H1 (cell line): Measurements from ENCODE around the gene TBKBP1. TPM values are rescaled to one million over a fixed set of nuclear protein-coding genes. Genes with fewer than 3 reads are reported as not detected.

ENCODE experiments used
- CTCF ChIA-PET: fragments of 300-600 bp; sonication (Branson Sonifier 250); formaldehyde crosslinking; loops from one replicate; lab custom pipeline; 2021; ENCODE audit not compliant: partially characterized antibody; lab: Charles Lee
- POLR2A ChIA-PET: fragments of 300-600 bp; sonication (Branson Sonifier 250); formaldehyde crosslinking; loops from one replicate; lab custom pipeline; 2021; ENCODE audit warnings: inconsistent platforms; ENCODE audit not compliant: partially characterized antibody; lab: Charles Lee
- DNase-seq, 2 experiments: peaks; one replicate each; pipeline versions ENCODE4 v3.0.0 to v3.0.0-alpha.2; 2010 to 2022; ENCODE audit warnings: low spot score in 2 of 2, low read depth in 1 of 2, mixed read lengths in 1 of 2
- FAIRE-seq: peaks from 2 replicates; lab custom pipeline; 2011; peaks lifted over from hg19 to GRCh38; lab: Jason Lieb, UNC
- H2AFZ ChIP-seq: 2 replicates; pipeline ENCODE4 v1.8.1; 2012; ENCODE audit warnings: low read length, inconsistent platforms
- H2AK5ac ChIP-seq: 2 replicates; pipeline ENCODE4 v1.6.1; 2013; ENCODE audit warnings: low read depth, low read length
- H2BK120ac ChIP-seq: replicated peaks from 2 replicates; pipeline ENCODE3; 2013; ENCODE audit warnings: low read depth, low read length, inconsistent platforms
- H2BK12ac ChIP-seq: 2 replicates; pipeline ENCODE4 v1.6.1; 2013; ENCODE audit warnings: low read depth, low read length
- H2BK15ac ChIP-seq: 2 replicates; pipeline ENCODE4 v1.6.1; 2013; ENCODE audit warnings: low read length
- H2BK20ac ChIP-seq: 2 replicates; pipeline ENCODE4 v1.6.1; 2013; ENCODE audit warnings: low read length
- H2BK5ac ChIP-seq: 2 replicates; pipeline ENCODE4 v1.6.1; 2013; ENCODE audit warnings: low read depth, low read length
- H3K14ac ChIP-seq: 2 replicates; pipeline ENCODE4 v1.6.1; 2013; ENCODE audit warnings: inconsistent platforms; ENCODE audit not compliant: insufficient read length
- H3K18ac ChIP-seq: 2 replicates; pipeline ENCODE4 v1.6.1; 2013; ENCODE audit warnings: low read length; ENCODE audit errors: extremely low read depth
- H3K23ac ChIP-seq: 2 replicates; pipeline ENCODE4 v1.6.1; 2013; ENCODE audit warnings: inconsistent platforms; ENCODE audit not compliant: insufficient read length
- H3K23me2 ChIP-seq: 2 replicates; pipeline ENCODE4 v1.6.1; 2013; ENCODE audit warnings: low read depth, low read length
- H3K27ac ChIP-seq: 2 replicates; pipeline ENCODE4 v1.6.1; 2011; ENCODE audit warnings: low read depth, low read length, inconsistent platforms
- H3K27me3 ChIP-seq, 4 experiments: replicated peaks in 1 of 4; 1 replicate in 1 of 4; 2 replicates in 3 of 4; pipeline versions ENCODE4 v1.6.1 to v1.8.1; 2011 to 2013; ENCODE audit warnings: low read length in 3 of 4, mild to moderate bottlenecking in 3 of 4, inconsistent platforms in 2 of 4, mixed read lengths in 2 of 4, moderate library complexity in 1 of 4; ENCODE audit not compliant: control insufficient read depth in 3 of 4, insufficient read depth in 3 of 4; ENCODE audit errors: extremely low read depth in 1 of 4
- H3K36me3 ChIP-seq, 4 experiments: 2 replicates each; pipeline versions ENCODE4 v1.6.1 to v1.8.1; 2011 to 2013; ENCODE audit warnings: mild to moderate bottlenecking in 4 of 4, low read length in 3 of 4, moderate library complexity in 2 of 4, control low read depth in 1 of 4, inconsistent platforms in 1 of 4; ENCODE audit not compliant: insufficient read depth in 4 of 4, control insufficient read depth in 2 of 4
- H3K4ac ChIP-seq: replicated peaks from 2 replicates; pipeline ENCODE3; 2013; ENCODE audit warnings: low read length, low read depth, mixed read lengths, inconsistent platforms; ENCODE audit not compliant: insufficient read length
- H3K4me1 ChIP-seq, 4 experiments: replicated peaks in 1 of 4; 1 replicate in 1 of 4; 2 replicates in 3 of 4; pipeline versions ENCODE4 v1.6.1 to v1.8.1; 2011 to 2013; ENCODE audit warnings: low read length in 3 of 4, inconsistent platforms in 2 of 4, mixed read lengths in 1 of 4; ENCODE audit not compliant: insufficient read depth in 4 of 4, control insufficient read depth in 3 of 4
- H3K4me2 ChIP-seq, 2 experiments: 2 replicates each; pipeline versions ENCODE4 v1.6.1 to v1.8.1; 2011 to 2013; ENCODE audit warnings: low read depth in 2 of 2, low read length in 2 of 2, control low read depth in 1 of 2, inconsistent platforms in 1 of 2, mild to moderate bottlenecking in 1 of 2; ENCODE audit not compliant: insufficient read depth in 1 of 2
- H3K4me3 ChIP-seq, 4 experiments: fragments of 200-600, 300-600 bp in 1 of 4; sonication (generic), shearing (Covaris generic), sonication (Bioruptor Twin) in 1 of 4; 2 replicates each; pipeline versions ENCODE4 v1.5.1 to v1.8.1; 2011 to 2016; ENCODE audit warnings: low read length in 4 of 4, low read depth in 3 of 4, control low read depth in 2 of 4, inconsistent platforms in 2 of 4, mild to moderate bottlenecking in 2 of 4, mixed read lengths in 1 of 4, moderate library complexity in 1 of 4; ENCODE audit not compliant: insufficient read depth in 2 of 4; ENCODE audit errors: extremely low read depth in 1 of 4
- H3K56ac ChIP-seq: replicated peaks from 2 replicates; pipeline ENCODE3; 2013; ENCODE audit warnings: low read depth, mild to moderate bottlenecking, mixed read lengths, low read length, inconsistent platforms; ENCODE audit not compliant: insufficient read length
- H3K79me1 ChIP-seq: 2 replicates; pipeline ENCODE4 v1.6.1; 2013; ENCODE audit warnings: low read depth, low read length, control low read depth
- H3K79me2 ChIP-seq, 2 experiments: 2 replicates each; pipeline versions ENCODE4 v1.6.1 to v1.8.1; 2012 to 2013; ENCODE audit warnings: low read length in 2 of 2, mild to moderate bottlenecking in 2 of 2, inconsistent platforms in 1 of 2; ENCODE audit not compliant: insufficient read depth in 2 of 2, control insufficient read depth in 1 of 2
- H3K9ac ChIP-seq, 4 experiments: replicated peaks in 1 of 4; 1 replicate in 1 of 4; 2 replicates in 3 of 4; pipeline versions ENCODE4 v1.6.1 to v1.8.1; 2011 to 2013; ENCODE audit warnings: low read depth in 3 of 4, low read length in 3 of 4, control low read depth in 2 of 4, mild to moderate bottlenecking in 2 of 4, moderate library complexity in 2 of 4, inconsistent platforms in 1 of 4; ENCODE audit errors: extremely low read depth in 1 of 4
- H3K9me3 ChIP-seq, 2 experiments: 2 replicates each; pipeline versions ENCODE4 v1.6.1 to v1.8.1; 2012 to 2013; ENCODE audit warnings: mild to moderate bottlenecking in 2 of 2, moderate library complexity in 2 of 2, control low read depth in 1 of 2, inconsistent platforms in 1 of 2, low read depth in 1 of 2, low read length in 1 of 2, mixed read lengths in 1 of 2; ENCODE audit not compliant: insufficient read depth in 2 of 2
- H4K20me1 ChIP-seq, 2 experiments: replicated peaks in 1 of 2; 2 replicates each; pipeline versions ENCODE3 to v1.8.1; 2011 to 2013; ENCODE audit warnings: inconsistent platforms in 2 of 2, low read length in 2 of 2, mild to moderate bottlenecking in 1 of 2; ENCODE audit not compliant: insufficient read depth in 2 of 2, control insufficient read depth in 1 of 2
- H4K5ac ChIP-seq: 2 replicates; pipeline ENCODE4 v1.6.1; 2013; ENCODE audit warnings: low read length, low read depth, mixed read lengths, inconsistent platforms; ENCODE audit not compliant: insufficient read length
- H4K8ac ChIP-seq: 2 replicates; pipeline ENCODE4 v1.8.0; 2013; ENCODE audit warnings: mild to moderate bottlenecking, moderate library complexity, low read length, inconsistent platforms; ENCODE audit not compliant: insufficient read depth; ENCODE audit errors: extremely low read depth
- H4K91ac ChIP-seq: replicated peaks from 2 replicates; pipeline ENCODE3; 2013; ENCODE audit warnings: low read length, mixed read lengths, inconsistent platforms; ENCODE audit not compliant: insufficient read length
- CHD1 ChIP-seq: IDR thresholded peaks from 2 replicates; pipeline ENCODE4 v1.6.1; 2012; ENCODE audit warnings: low read depth, low read length, improper control_type of control experiment
- CTBP2 ChIP-seq: IDR thresholded peaks from 2 replicates; pipeline ENCODE4 v1.7.0; 2011; ENCODE audit warnings: borderline replicate concordance, mild to moderate bottlenecking, moderate library complexity, mixed read lengths, low read length; ENCODE audit not compliant: insufficient read depth, insufficient read length
- EP300 ChIP-seq, 2 experiments: IDR thresholded peaks; 1 replicate in 1 of 2; 2 replicates in 1 of 2; pipeline ENCODE4 v1.6.1; 2011 to 2012; ENCODE audit warnings: low read depth in 2 of 2, low read length in 2 of 2, mild to moderate bottlenecking in 2 of 2, borderline replicate concordance in 1 of 2, inconsistent platforms in 1 of 2, moderate library complexity in 1 of 2
- JUN ChIP-seq: IDR thresholded peaks from 2 replicates; pipeline ENCODE4 v1.6.1; 2011; ENCODE audit warnings: low read depth, mild to moderate bottlenecking, improper control_type of control experiment, low read length
- KDM5A ChIP-seq: fragments of 200-600 bp; IDR thresholded peaks from 2 replicates; pipeline ENCODE4 v1.7.1; 2012; ENCODE audit warnings: mild to moderate bottlenecking, low read length, inconsistent platforms, mixed read lengths
- NANOG ChIP-seq: IDR thresholded peaks from 2 replicates; pipeline ENCODE4 v1.6.1; 2011; ENCODE audit warnings: low read length, low read depth, mild to moderate bottlenecking, inconsistent platforms; ENCODE audit not compliant: insufficient read depth, poor library complexity, severe bottlenecking
- RAD21 ChIP-seq, 2 experiments: IDR thresholded peaks in 1 of 2; conservative IDR thresholded peaks in 1 of 2; 2 replicates each; pipeline ENCODE4 v1.6.1; 2011; ENCODE audit warnings: low read depth in 2 of 2, low read length in 2 of 2, improper control_type of control experiment in 1 of 2, inconsistent platforms in 1 of 2, mild to moderate bottlenecking in 1 of 2, moderate library complexity in 1 of 2
- RNF2 ChIP-seq: fragments of 200-900, 300-1000 bp; sonication (generic); IDR thresholded peaks from 2 replicates; pipeline ENCODE4 v1.7.1; 2016; ENCODE audit warnings: borderline replicate concordance, low read depth, mild to moderate bottlenecking, antibody characterized with exemption, low read length; ENCODE audit not compliant: poor library complexity, severe bottlenecking; ENCODE audit errors: missing control alignments
- SIX5 ChIP-seq: IDR thresholded peaks from 2 replicates; pipeline ENCODE4 v1.6.1; 2011; ENCODE audit warnings: mild to moderate bottlenecking, low read depth, low read length
- TBP ChIP-seq: IDR thresholded peaks from 2 replicates; pipeline ENCODE4 v1.6.1; 2011; ENCODE audit warnings: low read depth, low read length, improper control_type of control experiment
- YY1 ChIP-seq: IDR thresholded peaks from 2 replicates; pipeline ENCODE4 v1.6.1; 2011; ENCODE audit warnings: low read depth, mild to moderate bottlenecking, low read length
- WGBS, 2 experiments: shearing (Covaris generic) in 1 of 2; methylation state at CpG; one replicate each; pipeline versions ENCODE4 v1.1.6 to v1.1.7; 2013 to 2015; ENCODE audit warnings: low lambda C conversion rate in 2 of 2, mixed read lengths in 2 of 2, inconsistent platforms in 1 of 2, low coverage in 1 of 2, missing lambda C conversion rate in 1 of 2; ENCODE audit not compliant: insufficient replicate concordance in 2 of 2, insufficient coverage in 1 of 2, insufficient read length in 1 of 2; ENCODE audit errors: extremely low coverage in 1 of 2, missing lambda C conversion rate in 1 of 2; 5-methylcytosine and 5-hydroxymethylcytosine counted together
- polyA plus RNA-seq, 7 experiments: library from polyadenylated mRNA; depleted of rRNA in 3 of 7; stranded (reverse) in 5 of 7; unstranded in 2 of 7; fragments of >200 nt in 5 of 7; fragments of 200-250 nt in 2 of 7; gene quantifications; 1 replicate in 5 of 7; 2 replicates in 1 of 7; 4 replicates in 1 of 7; pipeline versions ENCODE4 v1.2.1 to v1.2.3, GENCODE V29; 2011 to 2013; ENCODE audit warnings: missing spikeins in 2 of 7, mixed read lengths in 2 of 7
- total RNA-seq: library from RNA; stranded (reverse); fragmentation: NEBNext Ultra II Directional; extraction: Animal tissue kit (Norgen Biotek cat#: 25700); gene quantifications from 2 replicates; pipeline ENCODE4 v1.2.1, GENCODE V29; 2021

TBKBP1 gene
- total and polyA plus RNA-seq, 2 of the 8 experiments (the other 6 are each of a cell fraction or from before 2014, with no cell fraction given), result 6.3 to 15.1 TPM

DNA sequence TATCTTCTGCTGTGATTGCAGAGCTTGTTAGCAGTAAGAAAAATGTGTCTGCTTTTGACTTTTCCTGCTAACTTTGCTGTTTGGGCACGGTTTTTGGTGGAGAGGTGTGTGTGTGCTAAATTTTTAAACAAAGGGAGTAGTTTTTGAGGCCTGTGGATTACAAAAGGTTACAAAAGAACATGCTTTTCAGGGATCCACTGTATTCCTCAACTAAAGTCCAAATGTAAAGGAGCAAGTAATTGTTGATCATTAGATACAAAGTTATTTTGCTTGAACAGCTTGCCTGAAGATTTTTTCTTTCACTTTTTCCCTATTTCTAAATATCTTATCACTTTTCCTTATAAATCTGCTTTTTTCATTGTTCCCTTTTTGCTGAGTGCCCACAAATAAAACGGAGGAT is 42.3 kb upstream of the TBKBP1 start:
- Histone ChIP-seq H4K8ac (no peak overlapping the region), H2AK5ac (no peak overlapping the region), H2AFZ (no peak overlapping the region), H3K23ac (no peak overlapping the region), H3K9ac (peak overlapping the region in 1 of 4 experiments; percentile 58; a peak in 1 of 7 replicates), H4K91ac (no peak overlapping the region), H3K4ac (no peak overlapping the region), H3K9me3 (no peaks in the 10 kb centered on the region), H3K79me2 (peaks cover 24 to 66% of the 10 kb centered on the region in 2 experiments), H2BK120ac (no peak overlapping the region), H3K56ac (no peak overlapping the region), H4K5ac (no peak overlapping the region), H2BK20ac (no peak overlapping the region), H3K4me3 (peak overlapping the region in 1 of 4 experiments; percentile 97; a peak in 4 of 8 replicates), H3K18ac (no peak overlapping the region), H4K20me1 (peaks cover 13 to 22% of the 10 kb centered on the region in 2 experiments), H3K79me1 (peaks cover 2% of the 10 kb centered on the region; the same call in 1 of the 2 replicates), H2BK15ac (no peak overlapping the region), H2BK5ac (no peak overlapping the region), H3K4me1 (peaks cover 0 to 6% (median 4%) of the 10 kb centered on the region in 4 experiments; a peak in 5 of 7 replicates), H3K36me3 (peaks cover 27 to 57% (median 50%) of the 10 kb centered on the region in 4 experiments), H3K27ac (no peak overlapping the region), H3K27me3 (no peaks in the 10 kb centered on the region), H3K23me2 (peaks cover 4% of the 10 kb centered on the region), H2BK12ac (no peak overlapping the region), H3K4me2 (peak overlapping the region; percentile 60 to 70; a peak in 3 of 4 replicates), H3K14ac (no peak overlapping the region)
- no peak for FAIRE-seq
- CTCF ChIA-PET, result interaction anchor here (0.6 to 4.1 kb wide), 2 partner anchors 12 to 46 kb away, joined by 3 to 22 read pairs; no protein-coding TSS in a partner anchor
- no peak for DNase-seq
- WGBS, 2 experiments, result 92% methylated on average over 2 of the region's 2 CpGs; no CpG with 5 or more reads in 1 of the 2 experiments
- TF ChIP-seq SIX5, result no peak
- TF ChIP-seq CTBP2, result no peak
- TF ChIP-seq NANOG, result no peak
- no peak for TF ChIP-seq YY1
- no peak for TF ChIP-seq KDM5A
- TF ChIP-seq RNF2, result no peak
- TF ChIP-seq CHD1, result no peak
- no peak for TF ChIP-seq TBP
- no peak for TF ChIP-seq RAD21 (IDR thresholded peaks at IDR 0.05 in 1 of 2, conservative IDR thresholded peaks at IDR 0.05 in 1 of 2; ENCODE audit: low read depth in 2 of 2, low read length in 2 of 2)
- no peak for TF ChIP-seq JUN
- TF ChIP-seq EP300 (IDR thresholded peaks at IDR 0.05; ENCODE audit: borderline replicate concordance in 1 of 2, low read depth in 2 of 2, low read length in 2 of 2), result no peak
- POLR2A ChIA-PET, result interaction anchor here (0.7 to 46.3 kb wide), 3 partner anchors 30 to 51 kb away, joined by 3 to 1575 read pairs (median 6); partner anchors contain the start of gene TBKBP1
